ENCODE data around the gene KRTAP5-2.

Gene KRTAP5-2

GRCh38 chr11:1565904-1566247 lies 32.2 kb downstream of the KRTAP5-2 start:
- no peak for DNase-seq

DNA sequence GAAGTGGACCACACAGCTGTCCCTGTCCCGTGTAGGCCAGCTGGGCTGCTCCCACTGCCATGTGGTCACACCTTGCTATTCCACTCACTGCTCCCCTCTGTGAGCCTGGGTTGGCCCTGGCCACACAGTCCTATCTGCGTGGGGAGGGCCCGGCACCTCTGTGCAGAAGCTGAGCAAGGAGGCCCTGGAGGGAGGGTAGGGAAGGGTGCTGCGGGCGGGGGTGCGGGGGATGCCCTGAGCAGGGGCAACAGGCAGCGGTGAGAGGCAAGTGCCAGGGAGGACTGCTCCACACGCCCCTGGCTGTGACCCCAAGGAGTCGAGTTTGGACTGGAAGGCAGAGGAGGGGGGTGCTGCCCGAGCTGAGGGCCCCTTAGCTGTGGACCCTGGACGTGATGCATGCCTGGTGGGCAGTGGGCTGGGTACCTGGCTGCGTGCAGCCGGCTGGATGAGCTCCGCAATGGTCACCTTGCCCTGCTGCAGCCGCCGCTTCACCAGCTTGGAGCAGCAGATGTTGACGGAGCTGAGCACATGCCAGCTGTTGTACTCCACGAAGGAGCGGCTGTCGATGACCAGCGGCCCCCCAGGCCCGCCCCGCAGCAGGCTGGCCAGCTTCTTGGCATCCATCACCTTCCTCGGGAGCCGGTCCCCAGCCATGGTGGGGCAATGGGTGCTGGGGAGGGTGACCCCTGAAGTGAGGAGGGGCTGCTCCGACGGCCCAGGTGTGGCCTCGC lies 32.8 kb downstream of the KRTAP5-2 start:
- no peak for DNase-seq

DNA sequence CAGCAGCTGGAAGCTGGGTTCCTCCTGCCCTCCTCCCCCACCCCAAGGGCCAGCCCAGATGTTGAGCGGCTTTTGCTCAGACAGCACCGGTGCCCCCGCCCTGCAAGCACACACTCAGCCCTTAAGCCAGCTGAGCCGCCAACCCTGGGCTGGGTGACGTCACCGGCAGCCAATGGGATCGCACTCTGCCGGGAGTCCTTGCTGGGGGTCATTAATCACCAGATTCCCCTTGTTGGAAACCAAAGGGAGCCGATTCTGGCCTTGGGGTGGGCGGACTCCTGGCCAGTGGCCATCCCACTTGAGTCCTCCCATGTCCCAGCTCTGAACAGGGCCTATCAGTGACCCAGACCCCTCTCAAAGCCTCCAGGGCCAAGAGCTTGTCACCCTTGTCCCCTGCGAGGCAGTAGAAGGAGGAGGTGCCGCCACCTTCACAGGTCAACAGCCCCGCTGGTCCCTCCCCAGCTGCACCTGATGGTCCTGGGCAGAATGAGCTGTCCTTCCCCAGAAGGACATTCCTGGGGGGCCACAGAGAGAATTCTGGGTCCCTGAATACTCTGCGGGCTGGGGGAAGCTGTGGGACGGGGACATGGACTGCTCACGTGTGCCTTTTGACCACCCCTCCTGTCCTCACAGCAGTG lies 33.4 kb downstream of the KRTAP5-2 start:
- DNase-seq = no peak

DNA sequence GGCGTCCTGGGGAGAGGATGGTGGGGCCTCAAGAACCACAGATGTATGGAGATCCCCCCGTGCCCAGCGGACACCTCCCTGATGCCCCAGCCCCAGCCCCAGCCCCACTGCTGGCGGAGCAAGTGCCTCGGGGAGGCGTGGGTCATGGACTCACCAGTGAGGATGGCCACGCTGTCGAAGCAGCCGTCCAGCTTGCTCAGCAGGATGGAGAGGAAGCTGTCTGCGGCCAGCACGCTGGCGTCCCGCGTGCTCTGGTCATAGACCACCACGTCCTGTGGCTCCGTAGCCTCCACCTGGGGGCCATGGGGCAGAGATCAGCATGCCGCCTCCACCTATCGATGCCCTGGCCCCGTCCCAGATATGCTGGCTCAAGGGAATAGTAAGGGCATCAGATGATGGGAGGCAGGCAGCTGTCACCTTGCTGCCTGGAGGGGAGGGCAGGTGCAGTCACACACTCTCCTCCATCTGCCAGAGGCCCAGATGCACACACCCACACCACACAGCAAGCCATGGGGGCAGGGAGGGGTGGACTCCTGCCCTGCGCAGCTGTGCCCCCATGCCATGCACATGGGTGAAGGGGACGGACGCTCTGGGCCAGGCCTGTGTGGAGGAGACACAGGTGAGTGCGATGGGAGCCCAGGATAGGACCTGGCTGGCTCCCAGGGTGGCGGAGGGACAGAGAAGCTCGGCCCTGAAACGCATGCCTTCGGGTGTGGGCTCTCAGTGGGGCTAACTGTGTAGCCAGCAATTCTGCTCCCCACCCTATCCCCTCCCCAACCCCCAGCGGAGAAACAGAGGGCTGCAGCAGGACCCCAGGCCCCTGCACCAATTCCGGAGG lies 34.2 kb downstream of the KRTAP5-2 start:
- no peak for DNase-seq

DNA sequence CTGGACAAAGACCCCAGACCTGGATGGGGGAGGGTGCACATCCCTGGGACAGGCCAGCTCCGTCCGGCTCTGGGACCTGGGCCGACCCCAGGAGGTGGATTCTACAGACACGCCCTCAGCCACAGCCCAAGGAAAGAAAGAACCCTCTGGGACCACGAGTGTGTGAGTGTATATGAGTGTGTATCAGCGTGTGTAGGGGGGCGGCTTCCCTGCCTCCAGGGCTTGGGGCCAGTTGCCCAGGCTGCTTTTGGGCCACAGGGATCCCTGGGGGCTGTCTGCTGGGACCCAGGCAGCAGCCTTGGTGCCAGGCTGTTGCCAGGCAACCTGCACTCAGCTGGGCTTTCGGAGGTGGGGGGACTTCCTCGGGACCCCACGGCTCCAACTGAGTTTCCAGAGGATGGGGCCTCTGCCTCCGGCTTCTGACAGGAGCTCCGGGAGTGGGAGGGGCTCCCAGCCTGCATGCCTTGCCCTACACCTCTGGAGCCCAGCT lies 34.9 kb downstream of the KRTAP5-2 start:
- no peak for DNase-seq

DNA sequence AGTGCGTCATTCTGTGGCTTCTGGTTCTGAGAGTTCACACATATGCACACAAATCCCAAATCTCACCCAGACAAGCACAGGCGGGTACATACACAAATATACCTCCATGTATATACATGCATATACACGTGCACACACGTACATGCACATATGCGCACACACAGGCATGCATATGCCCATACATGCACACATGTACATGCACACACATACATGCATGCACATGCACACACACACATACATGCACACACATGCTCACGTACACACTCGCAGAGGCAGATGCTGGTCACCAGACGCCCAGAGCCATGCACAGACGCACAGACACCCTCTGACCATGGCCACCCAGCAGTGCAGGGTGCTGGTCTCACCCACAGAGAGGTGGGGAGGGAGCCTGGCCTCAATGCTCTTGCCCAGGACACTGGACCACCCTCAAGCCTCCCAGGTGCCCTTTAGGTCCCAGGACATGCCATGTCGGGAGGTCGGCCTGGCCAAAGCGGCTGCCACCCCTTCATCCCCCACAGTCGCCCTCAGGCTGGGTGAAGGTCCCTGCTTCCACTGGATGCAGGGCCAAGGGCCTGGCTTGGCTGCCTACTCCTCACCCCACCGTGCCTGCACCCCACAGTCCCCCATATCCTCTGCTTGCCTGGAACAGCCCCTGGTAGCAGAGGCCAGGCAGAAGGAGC lies 35.5 kb downstream of the KRTAP5-2 start:
- no peak for DNase-seq

GRCh38 chr11:1561955-1562354 lies 36.1 kb downstream of the KRTAP5-2 start:
- no peak for DNase-seq

- DNase-seq = no peak
Measured at GRCh38 chr11:1561266-1561665, 36.8 kb downstream of the KRTAP5-2 start.

- no peak for DNase-seq
Measured at GRCh38 chr11:1560649-1561251, 37.3 kb downstream of the KRTAP5-2 start.

DNA sequence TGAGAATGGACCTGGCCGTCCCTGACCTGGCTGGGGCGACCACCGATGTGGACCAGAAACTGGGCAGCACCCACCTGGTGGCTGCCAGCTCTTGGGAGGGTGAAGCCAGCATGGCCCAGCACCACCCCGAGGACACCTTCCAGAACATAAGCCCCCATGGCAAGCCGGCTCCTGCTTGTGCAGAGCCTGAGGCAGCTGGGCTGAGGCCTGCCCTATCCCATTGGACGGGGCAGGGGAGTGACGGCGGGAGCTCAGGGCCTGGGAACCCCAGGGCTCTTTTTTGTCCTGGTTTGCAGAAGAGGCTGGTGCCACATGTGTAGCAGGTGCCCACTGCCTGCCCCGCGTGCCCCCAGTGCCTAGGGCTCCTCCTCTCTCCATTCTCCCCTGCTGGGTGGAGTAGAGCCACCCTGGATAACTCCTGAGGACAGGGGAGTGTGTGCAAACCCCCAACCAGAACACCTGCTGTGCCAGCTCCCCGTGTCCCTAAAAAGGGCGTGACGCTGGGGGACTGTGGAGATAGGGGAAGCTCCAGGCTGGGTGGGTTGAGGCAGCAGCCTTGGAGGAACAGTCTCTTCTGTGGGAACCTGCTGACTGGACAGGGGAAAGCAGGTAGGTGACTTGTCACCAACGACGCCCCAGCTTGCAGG lies 38.0 kb downstream of the KRTAP5-2 start:
- no peak for DNase-seq

- peak in 1 of 2 donors; percentile 31 for DNase-seq
Measured at GRCh38 chr11:1559111-1559951, 38.8 kb downstream of the KRTAP5-2 start.

GRCh38 chr11:1558775-1559110 lies 39.4 kb downstream of the KRTAP5-2 start:
- DNase-seq = no peak

DNA sequence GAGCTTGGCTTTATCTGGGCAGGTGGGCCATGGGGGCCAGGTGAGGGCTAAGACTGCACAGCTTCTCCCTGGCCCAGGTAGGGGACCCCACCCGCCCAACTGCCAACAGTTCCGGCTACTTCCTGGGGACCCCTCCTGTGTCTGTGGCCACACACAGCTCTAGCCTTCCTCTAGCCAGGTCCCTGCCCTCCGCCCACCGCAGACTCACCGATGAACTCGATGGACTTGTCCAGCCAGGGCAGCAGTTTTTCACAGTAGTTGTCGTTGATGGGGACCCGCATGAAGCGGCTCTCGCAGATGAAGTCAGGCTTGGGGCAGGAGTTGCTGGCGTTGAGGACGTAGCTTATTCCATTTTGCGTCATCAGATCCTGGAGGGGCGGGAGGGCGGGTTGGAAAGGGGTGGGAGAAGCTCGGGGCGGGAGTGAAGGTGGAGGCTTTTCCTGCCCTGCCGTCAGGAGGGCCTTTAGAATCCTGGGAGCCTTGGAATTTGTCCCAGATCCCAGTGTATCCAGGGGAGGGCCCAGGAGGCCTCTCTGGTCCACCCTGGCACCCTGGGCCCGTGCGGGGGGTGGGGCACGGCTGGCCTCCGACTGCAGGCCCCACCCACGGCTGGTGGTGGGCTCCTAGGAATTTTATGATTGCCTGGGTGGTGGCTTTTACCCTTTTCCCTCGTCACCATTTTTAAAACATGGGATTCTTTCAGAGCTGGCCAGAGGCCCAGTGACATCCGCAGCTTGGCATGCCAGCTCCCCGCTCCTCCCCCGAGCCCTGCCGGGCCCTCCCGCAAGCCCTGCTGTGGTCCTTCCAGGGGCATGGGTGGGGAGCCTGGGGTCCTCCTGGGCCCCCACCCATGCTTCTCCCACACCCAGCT lies 40.0 kb downstream of the KRTAP5-2 start:
- no peak for DNase-seq

DNA sequence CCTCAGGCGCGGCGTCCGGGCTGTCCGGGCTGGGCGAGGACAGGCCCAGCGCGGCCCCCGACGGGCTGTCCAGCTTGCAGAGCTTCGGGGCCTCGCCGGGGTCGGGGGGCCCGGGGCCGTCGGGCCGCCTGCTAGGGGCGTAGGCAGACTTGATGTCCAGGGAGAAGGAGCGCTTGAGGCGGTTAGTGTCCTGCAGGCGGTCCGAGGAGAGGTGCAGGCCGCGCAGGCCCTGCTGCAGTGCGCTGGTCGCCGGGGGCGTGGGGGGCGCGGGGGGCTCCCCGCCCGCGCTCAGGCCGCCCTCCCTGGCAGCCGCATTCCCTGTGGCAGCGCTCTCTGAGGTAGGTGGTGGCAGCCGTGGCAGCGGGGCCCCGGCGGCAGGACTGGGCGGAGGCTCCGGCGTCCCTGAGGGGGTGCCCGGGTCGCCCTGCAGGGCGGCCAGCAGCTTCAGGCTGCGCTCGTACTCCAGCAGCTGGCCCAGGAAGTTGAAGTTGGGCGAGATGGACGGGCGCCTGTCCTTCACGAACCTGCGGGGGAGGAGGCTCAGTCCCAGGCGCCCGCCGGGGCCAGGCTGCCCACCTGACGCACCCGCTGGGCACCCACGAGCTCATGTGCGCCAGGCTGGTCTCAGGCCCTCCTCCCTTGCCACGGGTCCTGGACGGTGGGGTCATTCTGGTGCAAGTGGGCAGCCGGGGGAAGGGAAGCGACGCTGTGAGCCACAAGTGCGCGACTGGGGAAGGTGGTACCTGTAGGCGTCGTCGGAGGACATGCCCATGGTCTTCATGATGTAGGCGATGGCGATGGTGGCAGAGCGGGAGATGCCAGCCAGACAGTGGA lies 40.8 kb downstream of the KRTAP5-2 start:
- DNase-seq = no peak

- no peak for DNase-seq
Measured at GRCh38 chr11:1556278-1556902, 41.7 kb downstream of the KRTAP5-2 start.

- DNase-seq = no peak
Measured at GRCh38 chr11:1555713-1556153, 42.4 kb downstream of the KRTAP5-2 start.

GRCh38 chr11:1554981-1555712 lies 42.9 kb downstream of the KRTAP5-2 start:
- DNase-seq = no peak
